Astrocyte of the spinal cord (primary cell): ENCODE results near the gene FBLN7.

ENCODE experiments used
- DNase-seq: peaks from one replicate; pipeline ENCODE4 v3.0.0; 2011; ENCODE audit warnings: low read depth, low spot score
- H3K4me3 ChIP-seq: 2 replicates; pipeline ENCODE4 v1.5.1; 2011; ENCODE audit warnings: low read depth, mild to moderate bottlenecking, low read length, moderate library complexity
- in situ Hi-C: cut with HindIII; loops from 2 replicates; pipeline ENCODE4 v1.10.0; 2017; ENCODE audit warnings: low sequenced_read_pairs
- TF ChIP-seq, protein P1 (sequence below): IDR thresholded peaks from 2 replicates; pipeline ENCODE4 v1.5.1; 2012; ENCODE audit warnings: low read depth, mild to moderate bottlenecking, low read length, inconsistent platforms

FBLN7 gene

DNA sequence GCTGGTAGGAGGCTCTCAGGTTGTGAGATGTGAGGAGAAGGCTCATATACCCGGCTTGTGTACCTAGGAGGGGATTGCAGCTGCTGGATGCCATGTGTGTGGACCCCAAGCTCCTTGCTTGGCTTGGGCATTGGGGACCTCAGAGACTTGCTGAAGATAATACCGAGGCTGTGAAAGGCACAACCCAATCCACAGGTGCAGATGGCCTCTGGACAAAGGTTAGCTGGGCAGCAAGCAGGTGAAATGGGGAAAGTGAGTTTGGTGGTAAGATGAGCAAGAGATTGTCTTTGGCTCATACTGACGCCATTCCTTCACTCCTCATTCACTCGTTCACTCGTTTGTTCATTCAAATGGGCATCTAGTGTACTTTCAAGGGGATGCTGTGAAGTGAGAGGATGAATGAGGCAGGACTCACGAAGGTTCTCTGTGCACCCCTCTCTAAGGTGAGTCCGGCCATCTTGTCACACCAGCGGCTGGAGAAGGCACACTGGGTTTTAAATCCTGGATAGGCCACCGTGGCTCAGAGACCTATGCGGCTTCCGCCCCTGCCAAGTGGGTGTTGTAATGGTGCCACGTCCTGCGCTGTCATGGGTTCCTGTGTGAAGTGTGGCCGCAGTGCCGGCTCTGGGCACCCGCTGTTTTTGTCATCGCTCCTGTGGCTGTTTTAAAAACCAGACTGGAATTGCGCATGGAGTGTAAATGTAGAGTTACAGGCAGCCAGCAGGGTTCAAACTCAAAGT is 13.7 kb downstream of the FBLN7 start:
- in situ Hi-C loops: no loop called here
- DNase-seq: no peak
- no peak overlapping the region for H3K4me3 ChIP-seq
- TF ChIP-seq, protein P1, sequence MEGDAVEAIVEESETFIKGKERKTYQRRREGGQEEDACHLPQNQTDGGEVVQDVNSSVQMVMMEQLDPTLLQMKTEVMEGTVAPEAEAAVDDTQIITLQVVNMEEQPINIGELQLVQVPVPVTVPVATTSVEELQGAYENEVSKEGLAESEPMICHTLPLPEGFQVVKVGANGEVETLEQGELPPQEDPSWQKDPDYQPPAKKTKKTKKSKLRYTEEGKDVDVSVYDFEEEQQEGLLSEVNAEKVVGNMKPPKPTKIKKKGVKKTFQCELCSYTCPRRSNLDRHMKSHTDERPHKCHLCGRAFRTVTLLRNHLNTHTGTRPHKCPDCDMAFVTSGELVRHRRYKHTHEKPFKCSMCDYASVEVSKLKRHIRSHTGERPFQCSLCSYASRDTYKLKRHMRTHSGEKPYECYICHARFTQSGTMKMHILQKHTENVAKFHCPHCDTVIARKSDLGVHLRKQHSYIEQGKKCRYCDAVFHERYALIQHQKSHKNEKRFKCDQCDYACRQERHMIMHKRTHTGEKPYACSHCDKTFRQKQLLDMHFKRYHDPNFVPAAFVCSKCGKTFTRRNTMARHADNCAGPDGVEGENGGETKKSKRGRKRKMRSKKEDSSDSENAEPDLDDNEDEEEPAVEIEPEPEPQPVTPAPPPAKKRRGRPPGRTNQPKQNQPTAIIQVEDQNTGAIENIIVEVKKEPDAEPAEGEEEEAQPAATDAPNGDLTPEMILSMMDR: no peak

DNA sequence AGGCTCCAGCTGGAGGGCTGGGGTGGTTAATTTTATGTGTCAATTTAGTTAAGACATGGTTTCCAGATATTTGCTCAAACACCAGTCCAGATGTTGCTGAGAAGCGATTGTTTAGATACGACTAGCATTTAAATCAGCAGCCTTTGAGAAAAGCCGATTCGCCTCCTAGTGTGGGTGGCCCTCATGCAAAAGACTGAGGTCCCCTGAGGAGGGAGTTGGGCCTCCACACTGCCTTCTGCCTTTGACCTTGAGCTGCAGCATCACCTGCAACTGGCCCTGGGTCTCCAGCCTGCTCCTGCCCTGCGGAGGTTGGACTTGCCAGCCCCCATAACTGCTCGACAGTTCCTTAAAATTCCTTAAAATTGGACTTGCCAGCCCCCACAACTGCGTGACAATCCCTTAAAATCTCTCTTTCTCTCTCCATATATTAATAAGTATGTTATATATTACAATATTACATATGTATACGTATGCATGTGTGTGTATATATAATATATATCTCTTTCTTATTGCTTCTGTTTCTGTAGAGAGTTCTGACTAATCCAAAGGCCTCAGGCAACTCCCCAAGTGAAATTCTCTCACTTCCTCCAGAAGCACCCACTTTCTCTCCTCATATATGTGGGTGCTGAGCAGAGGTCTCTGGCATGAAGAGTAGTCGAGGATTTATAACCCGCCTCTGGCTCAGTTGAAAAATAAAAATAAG is 14.4 kb downstream of the FBLN7 start:
- TF ChIP-seq, protein P1: no peak
- in situ Hi-C loops: no loop called here
- DNase-seq: no peak
- no peak overlapping the region for H3K4me3 ChIP-seq

DNA sequence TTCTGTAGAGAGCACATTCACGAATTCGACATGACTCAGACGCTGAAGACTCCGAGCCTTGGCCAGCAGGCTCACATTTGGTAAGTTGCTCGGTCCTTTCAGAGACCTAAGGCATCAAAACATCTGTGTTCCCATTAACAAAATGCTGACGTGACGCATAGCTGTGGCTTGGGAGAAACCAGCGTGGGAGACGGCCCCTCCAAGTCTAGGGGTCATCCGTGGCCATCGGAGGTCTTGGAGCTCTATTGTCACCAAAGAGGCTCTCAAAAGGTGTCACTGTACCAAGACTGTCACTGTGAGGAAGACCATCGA is 14.9 kb downstream of the FBLN7 start:
- no peak overlapping the region for H3K4me3 ChIP-seq
- in situ Hi-C loops: no loop called here
- TF ChIP-seq, protein P1: no peak
- DNase-seq: no peak

DNA sequence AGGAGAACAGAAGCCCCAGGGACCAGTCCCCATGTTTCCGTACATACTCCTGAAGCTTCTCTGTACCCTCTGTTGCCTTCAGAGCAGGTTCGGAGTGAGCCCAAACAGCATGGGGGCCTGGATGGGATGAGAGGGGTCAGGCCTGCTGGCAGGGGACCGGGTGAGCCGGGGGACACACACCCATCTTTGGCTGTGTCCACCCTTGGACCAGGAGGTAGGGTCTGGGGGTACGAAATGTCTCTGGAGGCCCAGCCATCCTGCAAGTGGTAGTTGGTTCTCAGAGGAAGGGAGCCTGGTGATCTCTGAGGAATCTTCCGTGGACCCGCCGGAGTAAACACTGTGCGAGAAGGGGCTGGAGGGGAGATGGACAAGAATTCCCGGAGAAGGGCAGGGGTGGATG is 15.3 kb downstream of the FBLN7 start:
- H3K4me3 ChIP-seq: no peak overlapping the region
- DNase-seq: no peak
- in situ Hi-C loops: no loop called here
- TF ChIP-seq, protein P1: no peak

DNA sequence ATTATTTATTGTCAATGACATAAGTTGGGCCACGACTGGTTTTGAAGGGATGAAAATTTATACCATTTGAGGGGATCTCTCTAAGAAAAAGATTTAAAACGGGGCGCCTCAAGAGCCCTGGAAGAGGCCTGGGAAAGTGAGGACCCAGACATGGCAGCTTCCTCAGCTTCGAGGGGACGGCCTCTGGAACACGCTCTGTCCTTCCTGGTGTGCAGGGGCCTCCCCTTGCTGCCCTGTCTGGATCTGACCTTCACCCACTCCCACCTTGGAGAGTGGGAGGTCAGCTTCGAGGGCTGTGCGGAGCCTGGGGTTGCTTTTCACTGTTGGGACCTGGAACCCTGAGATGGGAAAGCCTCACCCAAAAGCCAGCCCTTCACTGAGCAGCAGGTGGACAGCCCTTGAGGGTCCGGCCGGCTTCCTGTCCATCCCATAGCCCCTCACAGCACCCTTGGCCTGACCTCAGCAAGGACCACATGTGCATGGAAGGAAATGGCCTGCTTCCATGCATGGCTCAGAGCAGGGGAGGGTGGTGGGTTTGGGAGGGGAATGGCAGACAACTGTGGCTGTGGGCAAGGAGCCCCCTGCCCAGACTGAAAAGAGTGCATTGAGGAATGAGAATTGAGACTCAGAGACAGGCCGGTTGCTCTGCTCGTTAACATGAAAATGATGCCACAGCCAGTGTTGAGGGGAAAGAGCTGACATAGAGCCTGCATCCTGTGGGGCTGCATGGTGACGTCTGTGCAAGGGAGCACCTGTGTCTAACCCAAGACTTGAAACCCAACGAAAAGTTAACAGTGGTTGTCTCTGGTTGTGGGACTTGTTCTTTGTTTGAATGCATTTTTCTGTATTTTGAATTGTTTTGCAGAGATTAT is 16.3 kb downstream of the FBLN7 start:
- H3K4me3 ChIP-seq: no peak overlapping the region
- in situ Hi-C loops: no loop called here
- TF ChIP-seq, protein P1: no peak
- DNase-seq: no peak

DNA sequence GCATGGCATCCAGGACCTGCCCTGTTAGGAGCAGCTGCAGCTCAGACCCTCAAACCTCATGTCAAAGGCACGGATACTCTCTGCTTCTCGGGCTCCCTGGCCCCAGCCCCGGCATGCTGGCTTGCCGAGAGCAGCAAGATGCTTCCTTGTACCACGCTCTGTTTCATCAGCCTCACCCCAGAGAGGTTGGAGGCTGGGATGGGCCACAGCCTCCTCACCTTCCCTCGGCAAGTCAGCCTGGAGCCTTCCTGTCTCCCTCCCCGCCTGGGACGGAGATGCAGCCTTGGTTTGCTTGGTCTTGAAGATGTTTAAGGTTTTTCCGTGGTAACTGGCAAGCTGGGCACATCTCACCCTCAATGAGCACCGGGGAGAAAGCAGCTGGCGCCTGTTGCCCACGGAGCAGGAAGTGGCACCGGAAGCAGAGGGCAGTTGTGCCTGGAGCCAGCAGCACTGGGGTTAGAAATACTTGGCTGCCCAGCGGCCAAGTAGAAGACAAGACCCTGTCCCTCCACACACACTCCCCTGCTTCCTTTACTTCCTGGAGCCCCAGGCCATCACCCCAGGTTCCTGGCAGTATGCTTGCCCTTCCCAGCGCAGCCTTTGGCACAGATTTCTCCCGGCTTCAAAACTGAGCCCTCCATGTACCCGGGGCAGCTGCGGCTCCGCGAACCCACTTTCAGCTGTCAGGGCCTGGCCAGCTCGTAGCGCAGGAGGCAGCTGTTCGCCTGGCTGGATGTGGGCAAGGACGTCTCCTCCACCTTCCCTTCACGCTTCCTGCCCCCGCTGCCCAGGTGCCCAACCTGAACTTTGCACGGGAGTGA is 17.4 kb downstream of the FBLN7 start:
- no peak overlapping the region for H3K4me3 ChIP-seq
- in situ Hi-C loops: no loop called here
- TF ChIP-seq, protein P1: no peak

More for the DNA sequence above, 17.4 kb downstream of the FBLN7 start:
- no peak for DNase-seq
